GM21619 (cell line): ENCODE measurements around the gene CSTF1.

Source experiments
- ATAC-seq: cut with Tn5 transposase; IDR thresholded peaks from one replicate; pipeline ENCODE4 v1.9.1; 2021; ENCODE audit not compliant: unreplicated experiment

CSTF1 gene

GRCh38 chr20:56426926-56427325, 34.5 kb downstream of the CSTF1 start:
- no peak for ATAC-seq

- no peak for ATAC-seq
Measured at GRCh38 chr20:56427797-56428196, 35.4 kb downstream of the CSTF1 start.

DNA sequence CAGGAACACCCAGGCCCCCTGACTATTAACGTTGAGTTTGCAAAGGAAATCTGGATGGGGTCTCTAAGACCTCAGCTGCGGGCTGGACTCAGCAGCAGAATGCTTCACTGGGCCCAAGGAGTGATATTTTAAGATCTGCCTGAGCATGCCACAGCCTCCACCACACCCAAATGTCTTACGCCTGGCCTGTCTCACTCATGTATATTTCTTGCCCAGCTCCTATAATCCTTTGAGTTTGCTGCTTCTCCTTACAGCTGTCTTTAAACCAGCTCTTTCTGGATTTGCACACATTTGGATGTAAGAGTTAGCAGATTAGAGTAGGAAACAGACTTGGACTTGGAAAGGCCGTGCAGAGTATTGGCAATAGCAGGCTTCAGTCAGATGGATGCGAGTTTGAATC, 36.0 kb downstream of the CSTF1 start:
- ATAC-seq: no peak

GRCh38 chr20:56428881-56429280, 36.4 kb downstream of the CSTF1 start:
- no peak for ATAC-seq

DNA sequence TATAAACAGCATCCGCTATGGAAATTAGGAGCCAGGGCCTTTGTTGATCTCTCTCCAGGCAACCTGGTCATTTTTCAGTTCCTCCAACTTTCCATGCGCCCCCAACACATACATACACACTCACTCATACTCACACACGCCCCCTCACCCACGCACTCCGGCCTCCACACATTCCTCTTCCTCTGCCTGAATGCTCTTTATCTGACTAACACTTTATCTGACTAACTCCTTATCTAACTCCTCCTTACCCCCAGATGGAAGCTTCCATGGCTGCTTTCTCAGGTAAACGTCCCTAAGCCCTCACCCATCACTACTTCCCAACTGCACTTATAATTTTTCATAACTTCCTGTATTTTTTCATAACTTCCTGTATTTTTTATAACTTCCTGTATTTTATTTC, 37.1 kb downstream of the CSTF1 start:
- no peak for ATAC-seq

GRCh38 chr20:56429941-56430340, 37.5 kb downstream of the CSTF1 start:
- ATAC-seq: no peak

GRCh38 chr20:56430461-56430860, 38.0 kb downstream of the CSTF1 start:
- ATAC-seq: no peak

GRCh38 chr20:56430957-56431356, 38.5 kb downstream of the CSTF1 start:
- ATAC-seq: no peak

DNA sequence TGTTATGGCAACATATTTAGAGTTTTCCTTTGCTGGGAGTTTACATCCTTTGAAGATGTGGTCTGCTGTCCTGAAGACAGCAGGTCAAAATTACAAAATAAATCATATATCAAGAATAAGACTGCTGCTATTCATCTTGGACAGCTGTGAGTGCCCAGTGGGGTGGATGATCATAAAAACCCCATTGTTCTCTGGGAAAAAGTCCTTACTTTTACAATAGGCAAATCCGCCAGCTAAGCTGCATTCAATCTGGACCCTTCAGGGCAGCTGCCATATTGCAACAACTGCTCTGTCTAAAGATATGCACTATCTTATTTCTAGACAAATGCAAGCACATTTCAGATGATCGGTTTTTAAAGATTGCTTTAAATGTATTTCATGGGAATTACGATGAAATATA, 39.0 kb downstream of the CSTF1 start:
- no peak for ATAC-seq

DNA sequence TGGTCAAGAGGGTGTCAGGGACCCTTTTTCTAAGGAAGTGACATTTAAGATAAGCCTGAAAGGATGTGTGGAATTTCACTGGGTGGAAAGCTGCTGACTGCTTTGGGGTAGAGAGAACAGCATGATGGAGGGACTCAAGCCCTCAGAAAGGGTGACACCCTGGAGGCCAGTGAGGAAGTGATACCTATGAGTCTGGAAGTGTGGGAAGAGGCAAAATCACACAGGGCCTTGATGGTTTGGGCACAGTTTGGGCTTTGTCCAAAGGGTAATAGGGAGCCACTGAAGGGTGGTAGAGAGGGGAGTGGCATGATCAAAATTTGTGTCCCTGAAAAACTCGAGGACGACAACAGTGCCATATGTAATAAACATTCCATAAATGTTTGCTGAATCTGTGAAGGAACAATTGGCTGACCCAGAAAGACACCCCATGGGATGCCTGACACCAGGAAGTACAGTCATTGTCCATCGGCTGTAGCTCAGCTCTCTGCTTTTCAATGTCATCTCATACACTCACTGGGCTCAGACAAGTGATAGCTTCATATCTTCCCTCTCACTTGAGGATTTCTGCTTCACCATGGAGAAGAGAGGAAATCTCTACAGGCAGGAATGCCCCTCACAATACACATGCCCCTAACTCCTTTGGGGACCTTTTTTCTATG, 40.9 kb downstream of the CSTF1 start:
- no peak for ATAC-seq

DNA sequence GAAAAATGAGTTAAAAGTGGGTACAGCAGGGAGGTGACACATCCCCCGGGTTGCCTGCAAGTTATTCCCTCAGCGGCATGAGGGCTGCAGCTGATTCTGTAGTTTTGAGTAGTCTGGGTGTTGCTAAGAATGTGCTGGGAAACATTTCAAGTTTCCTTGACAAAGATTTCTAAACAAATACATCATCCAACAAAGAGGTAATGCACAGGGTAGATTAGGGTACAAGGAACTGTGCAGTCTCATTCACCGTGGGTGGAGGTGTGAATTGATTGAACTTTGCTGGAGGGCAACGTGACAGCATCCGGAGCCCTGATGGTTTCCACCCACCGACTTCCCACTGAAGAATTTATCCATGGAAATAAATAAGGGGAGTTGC, 41.4 kb downstream of the CSTF1 start:
- ATAC-seq: no peak

GRCh38 chr20:56437196-56437960, 44.9 kb downstream of the CSTF1 start:
- ATAC-seq: no peak

- ATAC-seq: no peak
Measured at GRCh38 chr20:56438284-56438683, 45.8 kb downstream of the CSTF1 start.

GRCh38 chr20:56439771-56440291, 47.4 kb downstream of the CSTF1 start:
- ATAC-seq: no peak

- peak; percentile 81 for ATAC-seq
Measured at GRCh38 chr20:56440346-56441007, 48.0 kb downstream of the CSTF1 start.

- ATAC-seq: no peak
Measured at GRCh38 chr20:56442389-56443365, 50.2 kb downstream of the CSTF1 start.

DNA sequence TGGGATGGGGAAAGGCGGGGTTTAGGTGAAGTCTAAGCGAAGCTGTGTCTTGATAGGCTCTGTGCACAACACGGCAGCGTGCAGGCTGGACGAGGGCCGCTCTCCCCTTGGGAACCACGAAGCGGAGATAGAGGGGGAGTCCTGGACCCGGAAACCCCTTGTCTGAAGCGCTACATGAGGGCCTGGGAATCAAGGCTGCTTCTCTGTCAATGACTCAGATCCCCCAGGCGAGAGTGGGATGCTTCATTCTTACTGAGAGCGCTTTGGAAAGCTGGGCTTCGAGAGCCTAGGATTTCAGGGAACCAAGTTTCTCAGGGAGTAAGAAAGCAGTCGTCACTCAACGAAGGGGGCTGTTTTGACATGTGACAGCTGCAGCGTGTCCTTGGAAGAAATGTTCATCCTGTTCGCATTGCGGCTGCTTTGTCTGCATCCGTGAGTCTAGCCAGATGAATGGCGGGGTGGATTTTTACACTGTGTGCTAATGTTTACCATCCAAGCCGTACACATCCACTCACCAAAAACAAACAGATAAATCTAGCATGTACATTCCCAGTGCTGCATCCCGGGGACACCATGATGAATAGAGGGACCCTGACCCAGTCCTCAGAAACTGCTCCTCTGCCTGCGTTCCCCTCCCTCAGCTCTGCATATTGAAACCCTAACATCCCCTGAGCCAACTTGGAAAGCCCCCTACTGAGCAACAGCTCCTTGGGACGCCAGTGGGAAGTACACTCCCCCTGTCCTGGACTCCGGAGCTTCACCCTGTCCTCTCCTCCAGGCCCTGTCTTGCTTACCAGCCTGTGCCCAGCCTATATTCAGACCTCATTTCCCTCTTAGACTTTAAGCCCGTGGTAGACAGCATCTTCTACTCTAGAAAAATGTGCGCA, 51.5 kb downstream of the CSTF1 start:
- ATAC-seq: no peak

GRCh38 chr20:56445130-56445529, 52.7 kb downstream of the CSTF1 start:
- ATAC-seq: no peak

DNA sequence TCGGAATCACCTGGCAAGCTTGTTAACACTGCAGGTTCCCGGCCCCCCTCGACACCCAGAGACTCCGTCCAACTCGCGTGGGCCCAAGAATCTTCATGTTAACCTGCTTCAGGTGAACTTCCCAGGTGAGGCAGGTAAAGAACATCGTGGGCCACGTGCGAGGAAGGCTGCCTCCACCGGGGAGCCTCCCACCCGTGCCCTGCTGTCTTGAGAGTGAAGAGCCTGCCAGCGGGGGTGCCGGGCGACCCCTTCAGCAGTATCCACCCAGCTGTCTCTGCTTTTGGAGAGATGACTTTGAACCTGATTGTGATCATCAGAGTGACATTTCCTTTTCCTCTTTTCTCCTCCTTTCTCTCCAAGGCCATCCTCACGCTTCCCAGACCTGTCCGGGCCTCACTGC, 53.1 kb downstream of the CSTF1 start:
- ATAC-seq: no peak

DNA sequence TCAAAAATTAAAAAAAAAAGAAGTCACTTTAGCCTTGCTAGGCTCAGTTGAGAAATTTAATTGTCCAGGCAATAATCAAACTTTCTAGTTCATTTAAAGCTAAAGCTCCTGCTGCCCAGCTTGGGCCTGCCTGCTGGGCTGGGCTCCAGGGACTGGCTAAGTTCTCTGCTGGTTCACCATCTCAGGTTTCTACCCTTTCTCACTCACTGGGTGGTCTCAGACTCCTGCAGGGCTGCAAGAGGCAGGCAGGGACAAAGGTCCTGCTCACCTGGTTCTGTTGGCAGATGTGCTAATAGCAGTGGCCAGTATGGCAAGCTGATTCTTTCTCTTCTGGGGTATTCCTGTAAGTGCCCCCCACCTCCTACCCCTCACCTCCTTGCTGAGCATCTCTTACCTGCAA, 54.8 kb downstream of the CSTF1 start:
- ATAC-seq: no peak
